ENCODE data around the gene PLCB4.

The PLCB4 gene

DNA sequence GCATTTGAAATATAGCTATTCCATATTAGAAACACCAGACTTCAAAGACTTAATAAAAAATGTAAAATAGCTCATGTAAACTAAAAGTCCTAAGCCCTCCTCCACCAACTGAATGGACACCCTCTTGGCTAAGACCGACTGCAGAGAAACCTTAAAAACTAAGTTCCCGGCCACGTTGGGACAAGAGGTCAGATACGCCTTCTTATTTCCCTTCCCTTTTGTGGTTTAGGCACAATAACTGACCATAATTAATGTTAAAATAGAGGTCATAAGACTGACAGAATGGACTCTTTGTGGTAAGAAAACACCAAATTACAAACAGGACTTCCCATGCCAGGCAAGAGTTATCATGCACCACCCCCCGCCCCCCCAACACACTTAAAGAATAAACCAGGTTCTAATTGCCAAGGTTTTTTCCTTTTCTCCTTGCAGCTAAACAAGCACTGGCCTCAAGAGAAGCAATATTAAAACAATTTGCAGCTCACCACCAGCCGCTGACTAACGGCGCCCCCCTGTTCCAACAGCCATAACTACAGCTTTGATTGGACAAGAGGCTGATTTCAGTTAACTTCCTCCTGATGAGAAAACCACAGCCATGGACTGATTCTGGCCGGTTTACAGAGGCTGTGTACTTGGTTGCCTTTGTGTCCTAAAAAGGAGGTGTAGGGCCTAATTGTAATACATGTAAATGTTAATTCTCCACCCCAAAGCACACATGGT, 434.8 kb downstream of the PLCB4 start:
- no peaks in the 10 kb centered on the region for H3K36me3 ChIP-seq (ENCODE audit: control insufficient read depth, insufficient read depth, low read length)
- H3K4me1 ChIP-seq (ENCODE audit: control insufficient read depth, insufficient read depth, low read length): peaks cover 16% of the 10 kb centered on the region
- H3K27me3 ChIP-seq (ENCODE audit: control insufficient read depth, insufficient read depth, low read length): peaks cover 35% of the 10 kb centered on the region
- no peaks in the 10 kb centered on the region for H3K9me3 ChIP-seq (ENCODE audit: control insufficient read depth, low read length)
- H3K9ac ChIP-seq (ENCODE audit: low read length): no peak overlapping the region
- H3K4me3 ChIP-seq (ENCODE audit: low read length): no peak overlapping the region

DNA sequence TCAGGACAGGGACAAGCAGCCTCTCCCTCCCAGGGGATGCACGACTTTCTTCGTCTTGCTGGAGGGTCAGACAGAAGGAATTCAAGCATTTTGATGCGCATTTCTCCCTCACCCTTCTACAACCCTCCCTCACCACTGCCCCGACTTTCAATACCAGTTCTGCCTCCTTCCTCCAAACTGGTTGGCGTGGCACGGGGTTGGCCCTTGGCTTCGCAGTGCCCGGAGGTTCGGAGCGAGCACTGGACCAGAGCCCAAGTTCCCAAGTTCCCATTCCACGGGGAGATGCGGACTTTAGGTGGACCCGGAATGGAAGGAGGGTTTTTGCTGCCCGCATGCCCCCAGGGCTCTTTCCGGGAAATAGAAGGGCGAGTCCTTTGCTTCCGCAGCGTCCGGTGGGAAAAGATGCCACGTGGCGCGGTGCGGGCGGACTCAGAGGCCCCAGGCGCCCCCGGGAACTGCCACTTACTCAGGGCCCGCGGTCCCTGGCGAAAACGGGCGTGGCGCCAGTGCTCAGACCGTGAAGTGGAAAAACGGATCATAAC, 437.5 kb downstream of the PLCB4 start:
- H3K4me3 ChIP-seq (ENCODE audit: low read length): no peak overlapping the region
- peaks cover 43% of the 10 kb centered on the region for H3K27me3 ChIP-seq (ENCODE audit: control insufficient read depth, insufficient read depth, low read length)
- H3K9ac ChIP-seq (ENCODE audit: low read length): no peak overlapping the region
- no peaks in the 10 kb centered on the region for H3K9me3 ChIP-seq (ENCODE audit: control insufficient read depth, low read length)
- H3K36me3 ChIP-seq (ENCODE audit: control insufficient read depth, insufficient read depth, low read length): no peaks in the 10 kb centered on the region
- H3K4me1 ChIP-seq (ENCODE audit: control insufficient read depth, insufficient read depth, low read length): peaks cover 16% of the 10 kb centered on the region

DNA sequence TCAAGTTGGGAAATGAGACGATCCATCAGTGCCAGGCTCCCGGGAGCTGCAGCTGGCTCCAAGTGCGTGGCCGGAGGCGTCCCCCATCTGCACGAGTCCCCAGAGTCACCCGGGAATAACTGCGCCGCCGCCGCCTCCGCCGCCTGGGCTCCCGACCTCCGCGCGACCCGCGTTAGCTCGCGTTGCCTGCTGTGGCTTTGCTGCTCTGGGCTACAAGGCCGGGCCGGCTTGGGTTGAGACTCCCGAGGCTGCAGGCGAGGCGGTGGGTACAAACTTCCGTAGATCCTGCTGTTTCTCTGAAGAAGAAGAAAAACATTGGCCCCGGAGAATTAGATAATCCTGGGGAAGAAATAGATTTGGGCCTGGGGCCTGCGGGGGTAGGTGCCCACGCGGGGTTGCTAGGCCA, 438.1 kb downstream of the PLCB4 start:
- Histone ChIP-seq H3K4me3 (ENCODE audit: low read length) (no peak overlapping the region), H3K9ac (ENCODE audit: low read length) (no peak overlapping the region), H3K4me1 (ENCODE audit: control insufficient read depth, insufficient read depth, low read length) (peaks cover 16% of the 10 kb centered on the region), H3K27me3 (ENCODE audit: control insufficient read depth, insufficient read depth, low read length) (peaks cover 47% of the 10 kb centered on the region), H3K9me3 (ENCODE audit: control insufficient read depth, low read length) (no peaks in the 10 kb centered on the region), H3K36me3 (ENCODE audit: control insufficient read depth, insufficient read depth, low read length) (no peaks in the 10 kb centered on the region)

DNA sequence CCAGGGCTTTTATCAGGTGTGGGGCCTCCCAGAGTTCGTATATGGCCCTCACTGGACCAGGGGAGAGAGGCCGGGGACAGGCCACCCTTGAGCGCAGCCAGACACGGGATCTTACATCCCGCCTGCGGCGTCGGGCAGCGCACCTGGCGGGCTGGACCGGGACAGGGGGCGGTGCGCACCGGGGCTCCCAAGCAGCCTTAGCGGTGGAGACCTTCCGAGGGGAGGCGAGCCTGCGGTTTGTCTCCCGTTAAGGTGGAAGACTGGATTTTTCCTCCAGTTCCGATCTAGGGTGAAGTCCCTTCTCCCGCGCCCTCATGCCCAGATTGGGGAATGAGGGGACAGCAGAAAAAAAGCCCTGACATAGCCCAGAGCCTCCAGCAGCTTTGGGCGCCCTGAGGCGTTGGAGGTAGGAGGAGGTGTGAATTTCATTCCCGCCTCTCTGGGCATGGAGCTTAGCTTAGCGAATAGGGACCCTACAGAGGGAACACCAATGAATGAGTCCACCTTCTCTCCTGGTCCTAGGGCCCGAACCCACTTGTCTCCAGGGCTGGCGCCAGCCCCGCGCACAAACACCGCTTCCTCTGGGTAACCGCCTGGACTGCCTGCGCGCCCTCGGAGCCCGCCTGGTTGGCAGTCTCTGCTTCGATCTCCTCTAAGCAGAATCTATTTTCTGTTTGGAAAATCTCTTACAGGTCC, 438.8 kb downstream of the PLCB4 start:
- no peaks in the 10 kb centered on the region for H3K36me3 ChIP-seq (ENCODE audit: control insufficient read depth, insufficient read depth, low read length)
- peaks cover 49% of the 10 kb centered on the region for H3K27me3 ChIP-seq (ENCODE audit: control insufficient read depth, insufficient read depth, low read length)
- no peak overlapping the region for H3K4me3 ChIP-seq (ENCODE audit: low read length)

DNA sequence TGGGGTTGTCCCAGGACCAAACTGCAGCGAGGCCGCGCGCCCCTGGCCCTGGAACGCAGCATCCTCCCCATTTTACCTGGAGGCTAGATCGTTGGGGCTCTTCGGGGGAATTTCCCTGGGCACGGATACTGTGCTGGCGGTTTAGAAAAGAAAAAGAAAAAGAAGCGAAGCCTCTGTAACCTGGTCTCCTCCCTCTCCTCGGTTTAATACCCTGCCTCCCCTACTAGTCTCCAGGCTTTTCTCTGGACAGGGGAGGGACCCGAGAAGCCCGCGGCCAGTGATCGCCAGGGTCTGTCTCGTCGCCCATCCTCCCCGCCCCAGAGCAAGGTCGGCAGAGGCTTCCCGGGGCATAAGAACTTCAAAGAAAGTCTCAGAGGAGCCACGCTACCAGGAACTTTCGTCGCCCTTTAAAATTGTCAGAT, 439.4 kb downstream of the PLCB4 start:
- H3K27me3 ChIP-seq (ENCODE audit: control insufficient read depth, insufficient read depth, low read length): peaks cover 49% of the 10 kb centered on the region
- peaks cover 16% of the 10 kb centered on the region for H3K4me1 ChIP-seq (ENCODE audit: control insufficient read depth, insufficient read depth, low read length)
- no peaks in the 10 kb centered on the region for H3K36me3 ChIP-seq (ENCODE audit: control insufficient read depth, insufficient read depth, low read length)
- no peak overlapping the region for H3K9ac ChIP-seq (ENCODE audit: low read length)
- H3K4me3 ChIP-seq (ENCODE audit: low read length): no peak overlapping the region
- H3K9me3 ChIP-seq (ENCODE audit: control insufficient read depth, low read length): no peaks in the 10 kb centered on the region

More for the DNA sequence above, 438.8 kb downstream of the PLCB4 start:
- peaks cover 16% of the 10 kb centered on the region for H3K4me1 ChIP-seq (ENCODE audit: control insufficient read depth, insufficient read depth, low read length)
- no peak overlapping the region for H3K9ac ChIP-seq (ENCODE audit: low read length)
- H3K9me3 ChIP-seq (ENCODE audit: control insufficient read depth, low read length): no peaks in the 10 kb centered on the region

DNA sequence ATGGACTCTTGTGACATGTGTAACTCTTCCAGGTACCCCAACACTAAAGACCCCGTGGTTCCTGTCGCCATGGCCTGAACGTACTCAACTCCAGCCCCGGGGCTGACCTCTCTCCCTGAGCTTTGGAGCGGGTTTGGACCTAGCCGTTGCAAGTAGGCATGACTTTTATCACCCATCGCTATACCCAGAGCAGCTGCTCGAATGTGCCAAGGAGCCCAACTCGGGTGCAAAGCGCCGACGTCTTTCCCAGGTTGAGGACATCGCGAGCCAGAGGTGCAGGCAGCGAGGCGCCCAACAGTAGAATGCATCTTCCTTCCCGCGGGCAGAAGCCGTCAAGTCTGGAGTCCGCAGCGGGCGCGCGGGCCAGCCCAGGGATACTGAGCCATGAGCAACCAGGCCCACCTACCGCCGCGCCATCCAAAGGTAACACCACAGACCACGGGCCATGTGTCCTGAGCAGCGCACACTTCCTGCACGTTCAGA, 439.9 kb downstream of the PLCB4 start:
- H3K9me3 ChIP-seq (ENCODE audit: control insufficient read depth, low read length): no peaks in the 10 kb centered on the region
- H3K4me3 ChIP-seq (ENCODE audit: low read length): no peak overlapping the region
- no peaks in the 10 kb centered on the region for H3K36me3 ChIP-seq (ENCODE audit: control insufficient read depth, insufficient read depth, low read length)
- no peak overlapping the region for H3K9ac ChIP-seq (ENCODE audit: low read length)
- peaks cover 16% of the 10 kb centered on the region for H3K4me1 ChIP-seq (ENCODE audit: control insufficient read depth, insufficient read depth, low read length)
- H3K27me3 ChIP-seq (ENCODE audit: control insufficient read depth, insufficient read depth, low read length): peaks cover 53% of the 10 kb centered on the region

DNA sequence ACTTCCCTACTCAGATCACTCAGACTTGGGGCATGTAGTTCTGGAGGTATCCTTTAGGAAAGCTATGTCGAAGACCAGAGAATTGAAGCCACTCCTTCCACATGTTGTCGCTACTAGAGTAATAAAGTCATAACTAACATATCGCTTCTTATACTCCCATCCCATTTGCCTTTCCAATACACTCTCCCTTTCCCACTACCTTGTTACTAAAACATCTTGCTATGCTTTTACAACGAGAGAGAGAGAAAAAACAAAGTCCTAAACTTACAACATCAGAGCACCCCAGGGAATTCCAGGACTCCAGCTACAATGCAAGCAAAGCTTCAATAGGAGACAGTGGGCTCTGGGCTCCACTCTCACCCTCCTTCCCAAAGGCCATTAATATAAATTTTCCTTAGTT, 440.4 kb downstream of the PLCB4 start:
- no peak overlapping the region for H3K4me3 ChIP-seq (ENCODE audit: low read length)
- H3K27me3 ChIP-seq (ENCODE audit: control insufficient read depth, insufficient read depth, low read length): peaks cover 58% of the 10 kb centered on the region
- H3K4me1 ChIP-seq (ENCODE audit: control insufficient read depth, insufficient read depth, low read length): peaks cover 17% of the 10 kb centered on the region
- no peaks in the 10 kb centered on the region for H3K9me3 ChIP-seq (ENCODE audit: control insufficient read depth, low read length)
- no peak overlapping the region for H3K9ac ChIP-seq (ENCODE audit: low read length)
- H3K36me3 ChIP-seq (ENCODE audit: control insufficient read depth, insufficient read depth, low read length): no peaks in the 10 kb centered on the region

DNA sequence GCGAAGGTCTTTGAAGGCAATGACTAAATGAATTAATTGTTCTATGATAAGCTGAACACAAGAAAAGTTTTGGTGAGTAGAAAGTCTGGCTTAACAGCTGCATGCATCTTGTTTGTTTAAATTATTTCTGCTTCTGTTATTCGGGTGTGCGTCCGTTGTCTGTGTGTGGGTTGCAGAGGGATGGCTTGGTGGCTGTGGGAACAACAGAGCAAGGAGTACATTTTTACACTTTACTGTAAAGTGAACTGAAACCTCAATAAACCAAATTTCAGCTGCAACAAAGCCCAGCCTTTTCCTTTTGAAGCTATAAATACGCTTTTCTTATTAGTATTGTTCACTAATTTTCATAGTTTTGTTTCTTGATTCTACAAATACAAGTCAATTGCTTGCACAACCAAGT, 442.0 kb downstream of the PLCB4 start:
- Histone ChIP-seq H3K9me3 (ENCODE audit: control insufficient read depth, low read length) (no peaks in the 10 kb centered on the region), H3K4me1 (ENCODE audit: control insufficient read depth, insufficient read depth, low read length) (peaks cover 34% of the 10 kb centered on the region), H3K36me3 (ENCODE audit: control insufficient read depth, insufficient read depth, low read length) (no peaks in the 10 kb centered on the region), H3K9ac (ENCODE audit: low read length) (no peak overlapping the region), H3K4me3 (ENCODE audit: low read length) (no peak overlapping the region), H3K27me3 (ENCODE audit: control insufficient read depth, insufficient read depth, low read length) (peaks cover 66% of the 10 kb centered on the region)

DNA sequence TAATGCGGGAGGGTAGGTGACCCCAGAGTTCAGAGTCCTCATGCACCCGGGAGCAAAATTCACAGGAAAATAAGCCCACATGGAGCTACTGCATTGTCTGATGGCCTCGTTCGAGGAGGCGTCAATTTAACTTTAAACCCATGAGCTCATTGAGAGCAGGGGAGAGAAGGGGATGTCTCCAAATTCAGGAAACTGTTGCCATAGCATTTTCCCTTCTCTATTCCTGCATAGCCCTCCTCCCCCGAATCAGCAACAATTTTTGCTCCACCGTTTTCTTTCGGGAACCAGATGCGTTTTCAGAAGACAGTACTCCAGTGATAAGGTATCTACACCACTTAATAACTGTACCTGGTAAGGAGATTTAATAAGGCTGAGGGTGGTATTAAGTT, 445.2 kb downstream of the PLCB4 start:
- H3K27me3 ChIP-seq (ENCODE audit: control insufficient read depth, insufficient read depth, low read length): peaks cover 46% of the 10 kb centered on the region
- H3K4me3 ChIP-seq (ENCODE audit: low read length): no peak overlapping the region
- H3K36me3 ChIP-seq (ENCODE audit: control insufficient read depth, insufficient read depth, low read length): no peaks in the 10 kb centered on the region
- H3K4me1 ChIP-seq (ENCODE audit: control insufficient read depth, insufficient read depth, low read length): peaks cover 23% of the 10 kb centered on the region
- no peaks in the 10 kb centered on the region for H3K9me3 ChIP-seq (ENCODE audit: control insufficient read depth, low read length)
- H3K9ac ChIP-seq (ENCODE audit: low read length): no peak overlapping the region

DNA sequence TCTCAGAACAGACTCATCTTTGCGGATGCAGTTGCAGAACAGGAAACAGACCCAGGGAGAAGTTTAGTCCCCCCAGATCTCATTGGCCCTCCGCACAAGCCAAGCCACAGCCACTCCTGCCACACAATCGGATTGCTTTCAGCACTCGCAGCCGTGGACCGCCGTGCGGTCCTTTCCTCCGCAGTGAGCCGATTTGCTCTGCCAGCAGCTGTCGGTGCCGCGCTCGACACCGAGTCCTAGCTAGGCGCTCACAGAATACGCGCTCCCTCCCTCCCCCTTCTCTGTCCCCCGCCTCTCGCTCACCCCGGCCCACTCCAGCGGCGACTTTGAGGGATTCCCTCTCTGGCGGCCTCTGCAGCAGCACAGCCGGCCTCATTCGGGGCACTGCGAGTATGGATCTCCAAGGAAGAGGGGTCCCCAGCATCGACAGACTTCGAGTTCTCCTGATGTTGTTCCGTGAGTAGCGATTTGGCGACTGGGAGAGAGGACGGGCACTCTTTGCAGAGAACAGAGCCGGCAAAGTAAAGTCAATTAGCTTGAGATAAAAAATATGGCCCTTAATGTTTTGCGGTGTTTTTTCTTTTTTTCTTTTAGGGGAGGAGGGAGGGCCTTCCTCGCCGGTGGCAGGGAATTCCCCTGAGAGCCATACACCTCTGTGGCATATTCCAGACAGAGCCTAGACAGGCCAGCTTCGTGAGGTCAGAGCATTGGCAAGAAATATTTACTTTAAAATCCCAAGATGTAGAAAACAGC, 445.8 kb downstream of the PLCB4 start, which contains the start of gene LAMP5:
TSS of gene LAMP5 (plus strand) at position 130 of the 753 bp plus-strand sequence. CDS start at position 393, 263 bp downstream.
- H3K9ac ChIP-seq (ENCODE audit: low read length): no peak within 1 kb of the TSS
- H3K4me1 ChIP-seq (ENCODE audit: control insufficient read depth, insufficient read depth, low read length): peaks cover 23% of the 10 kb centered on the region
- peaks cover 43% of the 10 kb centered on the region for H3K27me3 ChIP-seq (ENCODE audit: control insufficient read depth, insufficient read depth, low read length)
- H3K36me3 ChIP-seq (ENCODE audit: control insufficient read depth, insufficient read depth, low read length): no peaks in the 10 kb centered on the region
- no peaks in the 10 kb centered on the region for H3K9me3 ChIP-seq (ENCODE audit: control insufficient read depth, low read length)
- no peak within 1 kb of the TSS for H3K4me3 ChIP-seq (ENCODE audit: low read length)

DNA sequence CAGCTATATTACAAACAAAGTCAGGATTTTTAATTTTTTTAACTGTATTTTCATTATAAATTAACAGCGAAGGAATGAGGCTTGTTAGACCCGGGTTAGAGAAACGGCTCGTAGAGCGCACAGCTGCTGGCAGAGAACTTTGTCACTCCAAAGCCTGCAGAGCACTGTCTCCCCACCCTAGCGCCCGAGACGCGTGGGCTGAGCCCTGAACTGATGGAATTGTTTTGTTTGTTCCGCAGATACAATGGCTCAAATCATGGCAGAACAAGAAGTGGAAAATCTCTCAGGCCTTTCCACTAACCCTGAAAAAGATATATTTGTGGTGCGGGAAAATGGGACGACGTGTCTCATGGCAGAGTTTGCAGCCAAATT, 446.3 kb downstream of the PLCB4 start:
- Histone ChIP-seq H3K27me3 (ENCODE audit: control insufficient read depth, insufficient read depth, low read length) (peaks cover 43% of the 10 kb centered on the region), H3K36me3 (ENCODE audit: control insufficient read depth, insufficient read depth, low read length) (no peaks in the 10 kb centered on the region), H3K9me3 (ENCODE audit: control insufficient read depth, low read length) (no peaks in the 10 kb centered on the region), H3K4me1 (ENCODE audit: control insufficient read depth, insufficient read depth, low read length) (peaks cover 23% of the 10 kb centered on the region), H3K9ac (ENCODE audit: low read length) (no peak overlapping the region), H3K4me3 (ENCODE audit: low read length) (no peak overlapping the region)
